Activated CD4-positive, CD25-positive, alpha-beta regulatory T cell treated with anti-CD3 and anti-CD28 coated beads, Interleukin-2, amount 50 U/mL, for 24 hours (primary cell): Measurements from ENCODE around the gene RBFA.

ENCODE experiments used
- ATAC-seq, 2 donors: fragments of 150-1000 bp; cut with Tn5 transposase; one replicate each; pipeline ENCODE4 v1.10.0; 2021; ENCODE audit warnings: mild to moderate bottlenecking in 1 of 2, moderate library complexity in 1 of 2

The RBFA gene

DNA sequence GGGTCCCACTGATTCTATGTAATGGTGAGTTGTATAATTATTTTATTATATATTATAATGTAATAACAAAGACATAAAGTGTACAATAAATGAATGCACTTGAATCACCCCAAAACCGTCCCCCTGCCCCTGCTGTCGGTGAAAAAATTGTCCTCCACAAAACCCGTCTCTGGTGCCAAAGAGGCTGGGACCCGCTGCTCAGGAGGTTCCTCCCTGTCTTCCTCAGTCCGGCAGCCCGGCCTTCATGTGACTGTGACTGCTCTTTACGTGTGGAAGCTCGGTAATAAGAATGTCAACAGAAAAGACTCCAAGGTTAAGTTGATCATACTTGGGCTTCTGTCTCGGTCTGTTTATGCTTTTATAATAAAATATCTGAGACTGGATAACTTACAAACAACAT is 42.1 kb downstream of the RBFA start:
- ATAC-seq = no peak

DNA sequence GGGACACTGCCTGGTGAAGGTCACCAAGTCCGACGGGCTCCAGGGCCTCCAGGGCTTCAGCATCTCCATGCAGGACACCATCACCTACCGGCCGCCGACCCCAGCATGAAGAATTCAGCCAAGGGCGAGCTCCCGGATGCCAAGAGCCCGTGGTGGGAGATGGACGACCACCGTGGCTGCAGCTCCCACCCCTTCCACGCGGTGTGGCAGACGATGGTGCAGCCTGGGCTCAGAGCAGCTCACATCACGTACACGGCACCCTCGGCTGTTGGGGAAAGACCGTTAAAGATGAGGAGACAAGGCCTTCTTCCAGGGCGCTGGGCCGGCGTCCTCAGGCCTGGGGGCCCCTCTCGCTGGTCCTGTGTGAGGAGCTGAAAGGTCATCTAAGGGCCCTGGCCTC is 43.6 kb downstream of the RBFA start:
- no peak for ATAC-seq
